Naive thymus-derived CD4-positive, alpha-beta T cell (primary cell): ENCODE measurements around the gene LHFPL2. TPM values are rescaled to one million over a fixed set of nuclear protein-coding genes. Genes with fewer than 3 reads are reported as not detected.

Experiments used
- ATAC-seq: fragments of 150-1000 bp; cut with Tn5 transposase; 2 replicates; pipeline ENCODE4 v1.10.0; 2021; ENCODE audit warnings: mild to moderate bottlenecking, moderate library complexity
- CTCF ChIA-PET: fragments of 350-600 bp; sonication (Branson Sonifier 250); formaldehyde crosslinking; loops from one replicate; lab custom pipeline; 2021; ENCODE audit warnings: antibody characterized with exemption; lab: Charles Lee
- POLR2A ChIA-PET: fragments of 350-600 bp; sonication (Branson Sonifier 250); formaldehyde crosslinking; loops from one replicate; lab custom pipeline; 2021; ENCODE audit warnings: antibody characterized with exemption, inconsistent platforms; lab: Charles Lee
- DNase-seq, 9 donors: peaks; one replicate each; pipeline versions ENCODE4 v3.0.0 to v3.0.0-alpha.2; 2020 to 2022; ENCODE audit warnings: mixed read lengths in 1 of 9
- H3K27ac ChIP-seq: one replicate; pipeline ENCODE4 v1.7.0; 2013; ENCODE audit warnings: mild to moderate bottlenecking, low read depth, low read length, moderate library complexity
- H3K27me3 ChIP-seq, 2 donors: one replicate each; pipeline ENCODE4 v1.7.0; 2013; ENCODE audit warnings: low read length in 2 of 2, mild to moderate bottlenecking in 2 of 2, moderate library complexity in 2 of 2; ENCODE audit not compliant: control insufficient read depth in 2 of 2, insufficient read depth in 2 of 2
- H3K36me3 ChIP-seq, 3 experiments: 1 replicate in 2 of 3; 2 replicates in 1 of 3; pipeline ENCODE4 v1.7.0; 2013; ENCODE audit warnings: low read length in 3 of 3, mild to moderate bottlenecking in 3 of 3, moderate library complexity in 1 of 3; ENCODE audit not compliant: insufficient read depth in 3 of 3, control insufficient read depth in 2 of 3
- H3K4me1 ChIP-seq, 2 donors: one replicate each; pipeline ENCODE4 v1.7.0; 2013; ENCODE audit warnings: low read length in 2 of 2, mild to moderate bottlenecking in 2 of 2, moderate library complexity in 1 of 2; ENCODE audit not compliant: control insufficient read depth in 2 of 2, insufficient read depth in 2 of 2
- H3K4me3 ChIP-seq: 2 replicates; pipeline ENCODE4 v1.7.0; 2013; ENCODE audit warnings: mild to moderate bottlenecking, low read length
- H3K9me3 ChIP-seq, 3 experiments: 1 replicate in 2 of 3; 2 replicates in 1 of 3; pipeline ENCODE4 v1.7.0; 2013; ENCODE audit warnings: low read length in 3 of 3; ENCODE audit not compliant: control insufficient read depth in 2 of 3
- H3K27ac Mint-ChIP-seq, 9 donors: one replicate each; pipeline ENCODE4 v1.8.0; 2020 to 2022; ENCODE audit warnings: mixed read lengths in 9 of 9, mild to moderate bottlenecking in 8 of 9, moderate library complexity in 5 of 9, inconsistent platforms in 2 of 9
- H3K27me3 Mint-ChIP-seq, 5 donors: one replicate each; pipeline ENCODE4 v1.8.0; 2021 to 2022; ENCODE audit warnings: mixed read lengths in 5 of 5, mild to moderate bottlenecking in 1 of 5
- H3K36me3 Mint-ChIP-seq, 5 donors: one replicate each; pipeline ENCODE4 v1.8.0; 2020 to 2022; ENCODE audit warnings: mixed read lengths in 5 of 5, mild to moderate bottlenecking in 3 of 5, inconsistent platforms in 1 of 5
- H3K4me1 Mint-ChIP-seq, 7 donors: one replicate each; pipeline ENCODE4 v1.8.0; 2020 to 2022; ENCODE audit warnings: mixed read lengths in 7 of 7, mild to moderate bottlenecking in 3 of 7, inconsistent platforms in 1 of 7
- H3K4me3 Mint-ChIP-seq, 10 donors: one replicate each; pipeline ENCODE4 v1.8.0; 2020 to 2022; ENCODE audit warnings: mild to moderate bottlenecking in 10 of 10, mixed read lengths in 10 of 10, moderate library complexity in 6 of 10, inconsistent platforms in 2 of 10
- H3K9me3 Mint-ChIP-seq, 11 donors: one replicate each; pipeline ENCODE4 v1.8.0; 2020 to 2022; ENCODE audit warnings: mixed read lengths in 11 of 11, mild to moderate bottlenecking in 4 of 11, inconsistent platforms in 1 of 11, moderate library complexity in 1 of 11
- intact Hi-C, 2 donors: fragments of 100-400 bp; cut with micrococcal nuclease; formaldehyde crosslinking; loops; one replicate each; pipeline ENCODE4 v1.15.1; 2023
- polyA plus RNA-seq, 2 donors: library from polyadenylated mRNA; unstranded; fragments of 300-500 nt; fragmentation: Illumina TruSeq; gene quantifications; one replicate each; pipeline ENCODE4 v1.2.3, GENCODE V29; 2021
- total RNA-seq, 6 experiments: library from RNA in 5 of 6; stranded (reverse) in 5 of 6; gene quantifications; 1 replicate in 5 of 6; 2 replicates in 1 of 6; pipeline ENCODE4 v1.2.3 and lab custom pipeline; 2021 to 2026

The LHFPL2 gene
- total and polyA plus RNA-seq, 7 experiments from 2014 or later: 0.37 to 2.9 (median 1.3) TPM; not detected in 1

DNA sequence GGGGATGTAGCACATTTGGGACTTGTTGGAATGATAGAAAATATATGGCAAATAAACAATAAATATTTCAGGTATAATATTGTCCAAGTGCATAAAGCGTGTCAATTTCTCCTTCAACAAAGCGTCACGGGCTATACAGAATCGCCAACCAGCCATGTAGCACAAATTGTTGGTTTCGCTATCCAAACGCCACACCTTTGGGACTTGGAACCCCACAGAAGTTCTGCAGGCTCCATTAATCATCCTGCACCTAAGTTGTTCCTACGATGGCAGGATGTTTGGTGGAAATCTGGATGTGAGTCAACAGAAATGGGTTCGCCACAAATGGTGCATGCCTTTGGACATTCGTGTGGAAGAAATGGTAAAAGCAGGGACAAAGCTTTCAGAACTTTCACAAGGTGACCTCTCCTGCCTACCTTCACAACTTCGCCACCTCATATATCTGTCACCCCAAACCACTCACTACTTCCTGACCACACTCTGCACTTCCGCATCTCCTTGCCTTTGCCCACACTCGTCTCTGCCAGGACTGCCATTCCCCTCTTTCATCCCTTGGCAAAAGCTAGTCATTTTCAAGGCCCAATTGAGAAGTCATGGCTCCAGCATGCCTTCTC is 95.7 kb downstream of the LHFPL2 start:
- ATAC-seq: no peak
- no peak overlapping the region for H3K4me3 Mint-ChIP-seq
- H3K27ac ChIP-seq: no peak overlapping the region
- DNase-seq: no peak
- POLR2A ChIA-PET: no interaction called here
- no peak overlapping the region for H3K27ac Mint-ChIP-seq
- no peak overlapping the region for H3K4me3 ChIP-seq
- CTCF ChIA-PET: no interaction called here
- no peaks in the 10 kb centered on the region for H3K9me3 Mint-ChIP-seq
- H3K27me3 ChIP-seq: no peaks in the 10 kb centered on the region
- peaks cover 6 to 20% (median 10%) of the 10 kb centered on the region in 5 donors for H3K27me3 Mint-ChIP-seq
- H3K36me3 ChIP-seq: no peaks in the 10 kb centered on the region
- H3K4me1 Mint-ChIP-seq: peaks cover 0 to 6% (median 0%) of the 10 kb centered on the region in 7 donors
- no peaks in the 10 kb centered on the region for H3K4me1 ChIP-seq
- no peaks in the 10 kb centered on the region for H3K9me3 ChIP-seq
- H3K36me3 Mint-ChIP-seq: no peaks in the 10 kb centered on the region
- intact Hi-C loops: no loop called here

DNA sequence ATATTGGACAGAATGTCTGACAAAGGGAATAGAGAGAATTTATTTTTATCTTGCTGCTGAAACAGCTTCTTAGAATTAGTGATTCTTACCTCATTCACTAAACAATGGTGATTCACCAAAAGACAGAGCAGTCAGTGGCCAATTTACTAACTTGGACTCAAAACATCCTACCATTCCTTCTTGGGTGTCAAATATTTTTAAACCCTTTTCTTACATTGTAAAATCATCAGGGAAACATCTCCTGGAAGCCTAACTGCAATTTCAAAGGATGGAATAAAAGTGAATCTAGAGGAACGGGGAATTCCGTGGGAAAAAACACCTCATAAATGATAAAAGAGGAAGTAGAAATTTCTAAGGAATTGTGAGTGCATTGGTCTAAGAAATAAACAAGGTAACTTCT is 97.7 kb downstream of the LHFPL2 start:
- Mint-ChIP-seq H3K4me1 (peaks cover 0 to 6% (median 0%) of the 10 kb centered on the region in 7 donors), H3K36me3 (no peaks in the 10 kb centered on the region), H3K27me3 (peaks cover 6 to 20% (median 10%) of the 10 kb centered on the region in 5 donors), H3K9me3 (no peaks in the 10 kb centered on the region), H3K4me3 (no peak overlapping the region), H3K27ac (no peak overlapping the region)
- Histone ChIP-seq H3K9me3 (no peaks in the 10 kb centered on the region), H3K27me3 (no peaks in the 10 kb centered on the region), H3K4me3 (no peak overlapping the region), H3K27ac (no peak overlapping the region), H3K36me3 (no peaks in the 10 kb centered on the region), H3K4me1 (no peaks in the 10 kb centered on the region)
- DNase-seq: no peak
- POLR2A ChIA-PET: no interaction called here
- CTCF ChIA-PET: no interaction called here
- ATAC-seq: no peak
- intact Hi-C loops: no loop called here

DNA sequence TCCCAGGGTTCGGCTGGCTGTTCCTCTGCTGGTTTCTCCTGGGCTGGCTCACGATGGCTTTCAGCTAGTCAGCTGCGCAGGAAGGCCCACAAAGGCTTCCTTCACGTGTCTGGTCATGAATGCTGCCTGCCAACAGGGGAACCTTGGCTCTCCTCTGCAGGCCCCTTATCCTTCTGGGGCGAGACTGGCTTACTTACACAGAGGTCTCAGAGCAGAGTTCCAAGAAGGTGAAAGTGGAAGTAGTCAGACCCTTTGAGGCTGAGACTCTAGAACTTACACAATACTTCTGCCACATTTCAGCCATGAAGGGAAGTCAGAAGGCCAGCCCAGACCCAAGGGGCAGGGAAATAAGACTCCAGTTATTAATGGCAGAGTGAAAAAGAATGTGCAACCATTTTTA is 99.5 kb downstream of the LHFPL2 start:
- DNase-seq: no peak
- intact Hi-C loops: no loop called here
- no peak overlapping the region for H3K27ac ChIP-seq

DNA sequence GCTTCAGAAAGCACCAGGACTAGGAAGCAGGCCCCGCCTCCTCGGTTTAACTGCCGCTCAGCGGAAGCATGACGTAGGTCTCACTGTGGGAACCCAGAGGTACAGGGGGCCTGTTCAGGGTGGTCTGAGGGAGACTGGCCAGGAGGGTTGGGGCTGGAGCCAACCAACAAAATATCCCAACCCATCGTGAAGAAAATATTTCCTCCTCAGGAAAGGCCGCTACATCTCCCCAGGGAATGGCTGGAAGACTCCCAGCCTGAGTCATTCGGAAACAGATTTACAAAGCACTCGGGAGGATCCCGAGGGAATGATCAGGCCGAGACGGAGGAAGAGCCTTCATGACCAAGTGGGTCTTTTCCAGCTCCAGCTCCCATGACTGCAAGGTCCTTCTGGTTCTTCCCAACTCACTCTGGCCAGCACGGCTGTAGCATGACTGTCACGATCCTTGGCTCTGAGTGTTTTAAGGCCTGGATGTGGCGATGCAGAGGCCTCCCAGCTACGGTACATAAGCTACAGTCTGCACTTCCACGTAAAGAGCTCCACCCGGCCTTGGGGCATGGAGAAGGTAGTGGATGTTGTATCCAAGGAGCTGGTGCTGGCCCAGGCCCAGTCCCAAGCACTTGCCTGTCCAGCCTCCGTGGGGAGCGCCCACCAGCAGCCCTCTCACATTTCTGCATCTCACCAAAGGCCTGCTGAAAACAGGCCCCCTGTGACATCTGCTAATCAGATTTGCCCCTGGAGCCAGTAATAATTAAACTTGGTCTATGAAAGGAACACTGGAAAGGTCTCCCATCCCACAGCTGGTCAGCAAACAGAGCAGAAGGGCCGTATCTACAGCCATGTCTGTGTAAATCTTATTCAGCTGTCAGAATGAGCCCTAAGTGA is 100.6 kb downstream of the LHFPL2 start:
- CTCF ChIA-PET: no interaction called here

More for the DNA sequence above, 99.5 kb downstream of the LHFPL2 start:
- CTCF ChIA-PET: no interaction called here
- H3K36me3 ChIP-seq: no peaks in the 10 kb centered on the region
- H3K9me3 ChIP-seq: no peaks in the 10 kb centered on the region
- Mint-ChIP-seq H3K4me3 (no peak overlapping the region), H3K36me3 (no peaks in the 10 kb centered on the region), H3K4me1 (peaks cover 0 to 6% (median 0%) of the 10 kb centered on the region in 7 donors), H3K27ac (no peak overlapping the region), H3K27me3 (peaks cover 0 to 8% (median 4%) of the 10 kb centered on the region in 5 donors), H3K9me3 (no peaks in the 10 kb centered on the region)
- POLR2A ChIA-PET: no interaction called here
- peak; percentile 62 for ATAC-seq
- no peak overlapping the region for H3K4me3 ChIP-seq
- H3K4me1 ChIP-seq: no peaks in the 10 kb centered on the region
- no peaks in the 10 kb centered on the region for H3K27me3 ChIP-seq

DNA sequence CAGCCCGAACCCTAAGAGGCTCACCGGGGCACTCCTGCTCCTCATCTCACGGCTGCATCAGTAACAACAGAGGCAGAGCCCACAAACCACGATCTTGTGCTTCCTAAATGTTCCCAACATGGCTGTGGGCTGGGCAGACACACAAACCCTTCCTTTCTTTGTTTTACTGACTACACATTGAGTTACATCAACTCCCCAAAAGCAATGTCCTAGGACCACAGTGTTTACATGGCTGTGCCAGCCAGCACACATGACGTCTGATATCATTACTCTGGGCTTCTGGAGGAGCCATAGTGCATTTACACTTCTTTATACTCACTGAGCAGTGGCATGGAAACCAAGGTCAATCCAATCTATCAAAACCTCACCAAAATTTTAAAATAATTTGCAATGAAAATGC is 101.4 kb downstream of the LHFPL2 start:
- POLR2A ChIA-PET: no interaction called here
- no peaks in the 10 kb centered on the region for H3K27me3 ChIP-seq
- H3K36me3 Mint-ChIP-seq: no peaks in the 10 kb centered on the region
- peaks cover 0 to 9% (median 0%) of the 10 kb centered on the region in 5 donors for H3K27me3 Mint-ChIP-seq
- CTCF ChIA-PET: no interaction called here
- no peaks in the 10 kb centered on the region for H3K4me1 Mint-ChIP-seq
- intact Hi-C loops: no loop called here
- H3K36me3 ChIP-seq: no peaks in the 10 kb centered on the region
- H3K4me1 ChIP-seq: no peaks in the 10 kb centered on the region
- no peaks in the 10 kb centered on the region for H3K9me3 ChIP-seq
- DNase-seq (no peak), ATAC-seq (no peak)
- H3K4me3 ChIP-seq: no peak overlapping the region
- H3K9me3 Mint-ChIP-seq: no peaks in the 10 kb centered on the region
- H3K27ac Mint-ChIP-seq: no peak overlapping the region
- H3K4me3 Mint-ChIP-seq: no peak overlapping the region
- no peak overlapping the region for H3K27ac ChIP-seq

More for the DNA sequence above, 100.6 kb downstream of the LHFPL2 start:
- Mint-ChIP-seq H3K36me3 (no peaks in the 10 kb centered on the region), H3K4me3 (no peak overlapping the region), H3K27ac (no peak overlapping the region), H3K9me3 (no peaks in the 10 kb centered on the region), H3K4me1 (peaks cover 0 to 1% (median 0%) of the 10 kb centered on the region in 7 donors), H3K27me3 (peaks cover 0 to 5% (median 0%) of the 10 kb centered on the region in 5 donors)
- Histone ChIP-seq H3K27me3 (no peaks in the 10 kb centered on the region), H3K4me1 (no peaks in the 10 kb centered on the region), H3K9me3 (no peaks in the 10 kb centered on the region), H3K36me3 (no peaks in the 10 kb centered on the region), H3K27ac (no peak overlapping the region), H3K4me3 (no peak overlapping the region)
- DNase-seq (no peak), ATAC-seq (no peak)
- POLR2A ChIA-PET: no interaction called here
- intact Hi-C loops: no loop called here

DNA sequence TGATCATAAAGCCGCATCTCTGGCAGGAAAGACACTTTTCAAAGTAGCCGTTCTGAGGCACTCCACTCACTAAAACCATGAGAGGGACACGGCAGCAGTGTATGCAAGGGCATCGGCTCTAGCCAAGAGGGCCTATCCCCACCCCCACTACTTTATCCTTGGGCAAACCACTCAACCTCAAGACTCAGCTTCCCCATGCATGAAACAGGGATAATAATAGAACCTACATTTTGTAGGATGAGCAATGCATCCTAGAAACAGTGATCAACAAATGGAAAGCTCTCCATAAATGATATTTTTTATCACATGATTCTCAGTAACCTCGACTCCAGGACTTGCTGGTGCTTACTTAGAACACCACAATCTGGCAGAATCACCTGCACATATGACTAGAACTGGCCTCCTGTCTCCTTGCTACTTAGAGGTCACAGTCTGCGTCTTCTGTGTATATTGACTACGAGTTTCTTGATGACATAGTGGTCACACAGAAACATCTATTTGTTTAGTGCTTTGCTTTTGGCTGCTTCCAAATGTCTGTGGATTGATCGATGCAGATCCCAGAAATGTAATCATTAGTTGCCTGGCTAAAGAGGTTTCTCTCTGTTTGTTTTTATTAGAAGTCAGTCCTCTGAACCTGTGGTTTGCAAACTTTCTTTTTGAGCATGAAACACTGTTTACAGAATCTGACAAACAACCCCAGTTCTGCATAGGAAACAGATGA is 102.1 kb downstream of the LHFPL2 start:
- Histone ChIP-seq H3K27ac (no peak overlapping the region), H3K36me3 (no peaks in the 10 kb centered on the region), H3K4me3 (no peak overlapping the region), H3K4me1 (no peaks in the 10 kb centered on the region), H3K9me3 (no peaks in the 10 kb centered on the region), H3K27me3 (no peaks in the 10 kb centered on the region)
- no peaks in the 10 kb centered on the region for H3K9me3 Mint-ChIP-seq
- no peaks in the 10 kb centered on the region for H3K36me3 Mint-ChIP-seq
- CTCF ChIA-PET: no interaction called here
- no peak overlapping the region for H3K27ac Mint-ChIP-seq
- no peak for DNase-seq
- no peaks in the 10 kb centered on the region for H3K4me1 Mint-ChIP-seq
- POLR2A ChIA-PET: no interaction called here
- H3K4me3 Mint-ChIP-seq: no peak overlapping the region
- intact Hi-C loops: no loop called here
- ATAC-seq: no peak
- peaks cover 0 to 9% (median 0%) of the 10 kb centered on the region in 5 donors for H3K27me3 Mint-ChIP-seq
